SK-N-MC (cell line): ENCODE measurements around the gene SFSWAP.
A peak's percentile ranks its signal among the peaks of the same experiment; 100 is the strongest.

Experiments
- DNase-seq: peaks from one replicate; pipeline ENCODE4 v3.0.0-alpha.2; 2011; ENCODE audit warnings: low read depth, low spot score
- H3K27ac ChIP-seq: fragments of 200-600 bp; sonication (generic); 2 replicates; pipeline ENCODE4 v1.5.1; 2016; ENCODE audit warnings: mixed run types
- H3K36me3 ChIP-seq: fragments of 200-600 bp; sonication (generic); 2 replicates; pipeline ENCODE4 v1.6.1; 2017; ENCODE audit warnings: antibody characterized with exemption, low read length, mixed read lengths; ENCODE audit not compliant: insufficient read depth
- H3K4me3 ChIP-seq: fragments of 200-600 bp; sonication (generic); 2 replicates; pipeline ENCODE4 v1.5.1; 2016
- H3K9ac ChIP-seq: fragments of 200-600 bp; sonication (generic); 2 replicates; pipeline ENCODE4 v1.8.0; 2017; ENCODE audit warnings: mixed run types, mixed read lengths; ENCODE audit not compliant: insufficient read length
- H3K9me3 ChIP-seq: fragments of 200-600 bp; sonication (generic); 2 replicates; pipeline ENCODE4 v1.6.1; 2017; ENCODE audit warnings: low read depth, mild to moderate bottlenecking, antibody characterized with exemption, low read length, moderate library complexity, mixed read lengths
- EZH2 ChIP-seq: fragments of 200-600 bp; sonication (generic); IDR thresholded peaks from one replicate; pipeline ENCODE4 v1.6.1; 2017; ENCODE audit warnings: antibody characterized with exemption
- FOXP2 ChIP-seq: optimal IDR thresholded peaks from 2 replicates; pipeline ENCODE3; 2011; ENCODE audit warnings: mild to moderate bottlenecking, moderate library complexity; ENCODE audit not compliant: insufficient read depth; ENCODE audit errors: extremely low read length, control extremely low read depth
- POLR2AphosphoS5 ChIP-seq: IDR thresholded peaks from 2 replicates; pipeline ENCODE4 v1.6.1; 2012; ENCODE audit warnings: mild to moderate bottlenecking, low read depth, low read length, borderline replicate concordance

SFSWAP gene

GRCh38 chr12:131828671-131829355, 117.9 kb downstream of the SFSWAP start:
- Histone ChIP-seq H3K9ac (peak overlapping the region; percentile 41), H3K4me3 (peak overlapping the region; percentile 83), H3K27ac (no peak overlapping the region), H3K9me3 (no peaks in the 10 kb centered on the region), H3K36me3 (no peaks in the 10 kb centered on the region)
- no peak for DNase-seq
- TF ChIP-seq FOXP2 (no peak), POLR2AphosphoS5 (no peak), EZH2 (no peak)

DNA sequence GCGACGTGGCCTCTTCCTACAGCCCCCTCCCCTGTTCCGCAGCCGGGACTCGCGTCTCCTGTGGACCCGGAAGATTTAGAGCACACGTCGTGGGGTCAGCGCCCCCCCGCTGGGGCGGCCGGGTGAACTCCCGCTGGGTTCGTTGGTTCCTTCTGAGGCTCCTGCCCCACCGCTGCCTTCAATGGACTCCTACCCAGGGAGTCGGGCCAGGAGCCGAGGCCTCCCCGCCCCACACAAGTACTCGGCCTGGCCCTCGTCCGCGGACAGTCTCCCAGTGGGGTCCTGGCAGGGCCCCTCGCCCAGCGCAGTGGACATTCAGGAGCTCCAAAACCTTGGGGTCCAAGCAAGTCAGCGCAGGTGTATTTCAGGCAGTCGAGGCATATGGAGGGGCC, 118.5 kb downstream of the SFSWAP start:
- no peak for DNase-seq
- peak overlapping the region; percentile 41 for H3K9ac ChIP-seq
- no peaks in the 10 kb centered on the region for H3K36me3 ChIP-seq
- no peak for TF ChIP-seq EZH2
- TF ChIP-seq POLR2AphosphoS5: no peak
- TF ChIP-seq FOXP2: no peak
- no peaks in the 10 kb centered on the region for H3K9me3 ChIP-seq
- H3K4me3 ChIP-seq: peak overlapping the region; percentile 83
- H3K27ac ChIP-seq: no peak overlapping the region

- no peak for DNase-seq
- Histone ChIP-seq H3K9me3 (no peaks in the 10 kb centered on the region), H3K27ac (no peak overlapping the region), H3K9ac (no peak overlapping the region), H3K36me3 (no peaks in the 10 kb centered on the region), H3K4me3 (peak overlapping the region; percentile 83)
- TF ChIP-seq FOXP2 (no peak), POLR2AphosphoS5 (no peak), EZH2 (no peak)
Measured at GRCh38 chr12:131829791-131830334, 119.0 kb downstream of the SFSWAP start.

- Histone ChIP-seq H3K36me3 (no peaks in the 10 kb centered on the region), H3K4me3 (peak overlapping the region; percentile 83), H3K9me3 (no peaks in the 10 kb centered on the region), H3K27ac (no peak overlapping the region), H3K9ac (peak overlapping the region; percentile 34)
- TF ChIP-seq EZH2 (no peak), FOXP2 (no peak), POLR2AphosphoS5 (peak; percentile 62; the same call in 1 of the 2 replicates)
- no peak for DNase-seq
Measured at GRCh38 chr12:131830335-131830913, 119.5 kb downstream of the SFSWAP start.

DNA sequence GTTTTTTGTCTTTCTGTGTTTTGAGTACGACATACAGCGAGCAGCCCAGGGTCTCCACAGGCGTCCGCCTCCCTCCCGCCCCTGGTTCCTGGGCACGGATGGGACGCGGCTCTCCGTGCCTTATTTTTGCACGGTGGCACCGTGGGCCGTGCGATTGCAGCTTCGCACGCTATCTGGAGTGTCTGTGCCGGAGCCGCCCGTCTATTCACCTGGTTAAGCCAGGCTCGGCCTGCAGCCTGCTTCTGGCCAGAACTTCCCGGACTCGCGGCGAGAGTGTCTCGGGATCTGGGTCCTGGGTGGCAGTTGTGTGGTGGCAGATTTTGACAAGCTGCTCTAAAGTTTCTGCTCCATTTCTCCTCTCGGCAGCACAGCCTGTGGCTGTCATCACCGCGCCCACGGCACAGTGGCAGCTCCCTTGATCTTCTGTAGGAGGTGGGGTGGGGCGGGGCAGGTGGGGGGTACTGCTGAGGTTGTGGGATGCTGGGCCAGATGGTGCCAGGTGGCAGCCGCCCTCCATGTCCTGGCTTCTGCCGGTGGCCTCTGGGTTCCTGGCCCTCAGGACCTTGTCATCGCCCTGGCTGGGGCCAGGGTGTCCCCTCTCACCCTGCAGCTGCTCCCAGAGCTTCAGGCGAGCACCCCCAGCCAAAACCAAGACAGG, 120.2 kb downstream of the SFSWAP start:
- DNase-seq: no peak
- Histone ChIP-seq H3K36me3 (no peaks in the 10 kb centered on the region), H3K9ac (no peak overlapping the region), H3K9me3 (no peaks in the 10 kb centered on the region), H3K4me3 (peak overlapping the region; percentile 83), H3K27ac (peak overlapping the region; percentile 58)
- no peak for TF ChIP-seq POLR2AphosphoS5
- TF ChIP-seq EZH2: no peak
- TF ChIP-seq FOXP2: no peak

- Histone ChIP-seq H3K9me3 (no peaks in the 10 kb centered on the region), H3K27ac (peak overlapping the region; percentile 58; the same call in 1 of the 2 replicates), H3K4me3 (peak overlapping the region; percentile 83), H3K36me3 (no peaks in the 10 kb centered on the region), H3K9ac (no peak overlapping the region)
- DNase-seq: no peak
- no peak for TF ChIP-seq FOXP2
- TF ChIP-seq EZH2: no peak
- no peak for TF ChIP-seq POLR2AphosphoS5
Measured at GRCh38 chr12:131831635-131832041, 120.7 kb downstream of the SFSWAP start.

- Histone ChIP-seq H3K36me3 (no peaks in the 10 kb centered on the region), H3K9ac (peak overlapping the region; percentile 60), H3K27ac (peak overlapping the region; percentile 57; the same call in 1 of the 2 replicates), H3K9me3 (no peaks in the 10 kb centered on the region), H3K4me3 (peak overlapping the region; percentile 83)
- DNase-seq: peak; percentile 42
- TF ChIP-seq POLR2AphosphoS5: peak; percentile 32; the same call in 1 of the 2 replicates
- no peak for TF ChIP-seq FOXP2
- TF ChIP-seq EZH2: no peak
Measured at GRCh38 chr12:131832321-131833231, 121.7 kb downstream of the SFSWAP start.
